CD4-positive, alpha-beta T cell treated with Interleukin-17A for 1 hour (primary cell): ENCODE data around the gene NOTUM.

ENCODE experiments used
- DNase-seq: peaks from one replicate; pipeline ENCODE4 v3.0.0-alpha.2; 2020

The NOTUM gene

GRCh38 chr17:81908793-81909192 is 52.2 kb downstream of the NOTUM start:
- no peak for DNase-seq

GRCh38 chr17:81907219-81908145 is 53.5 kb downstream of the NOTUM start:
- DNase-seq, result no peak

GRCh38 chr17:81906476-81907218 is 54.3 kb downstream of the NOTUM start:
- no peak for DNase-seq

- no peak for DNase-seq
Measured at GRCh38 chr17:81905993-81906392, 55.0 kb downstream of the NOTUM start.

GRCh38 chr17:81905424-81905875 is 55.5 kb downstream of the NOTUM start:
- no peak for DNase-seq

GRCh38 chr17:81904600-81905423 is 56.2 kb downstream of the NOTUM start:
- no peak for DNase-seq

GRCh38 chr17:81903896-81904599 is 56.9 kb downstream of the NOTUM start:
- DNase-seq, result no peak

- no peak for DNase-seq
Measured at GRCh38 chr17:81903415-81903831, 57.6 kb downstream of the NOTUM start.

GRCh38 chr17:81902653-81903414 is 58.2 kb downstream of the NOTUM start:
- DNase-seq, result no peak
